K562 (cell line): ENCODE measurements around the gene TMEM184C. TPM values are rescaled to one million over a fixed set of nuclear protein-coding genes. Genes with fewer than 3 reads are reported as not detected.

Experiments used
- ATAC-seq: fragments of 200-7000 bp; cut with Tn5 transposase; 3 replicates; pipeline ENCODE4 v1.9.1; 2020; ENCODE audit warnings: moderate library complexity
- BruUV-seq: library from RNA; stranded (reverse); fragments of 400-500 nt; replicated peaks from 2 replicates; lab custom pipeline; 2021; lab: Mats Ljungman, UMichigan
- CTCF ChIA-PET: fragments of 300-600 bp; formaldehyde crosslinking; extraction: SDS; loops from one replicate; lab custom pipeline; 2021; ENCODE audit warnings: low intra/inter-chr PET ratio; lab: Yijun Ruan, JAX
- POLR2A ChIA-PET: fragments of 300-600, 350-650 bp; sonication (Branson Sonifier 250); formaldehyde crosslinking; extraction: SDS; loops from one replicate; lab custom pipeline; 2021; ENCODE audit warnings: antibody characterized with exemption, inconsistent platforms; lab: Yijun Ruan, JAX
- DNase-seq, 4 experiments: peaks; one replicate each; pipeline versions ENCODE4 v3.0.0 to v3.0.0-alpha.2; 2011 to 2018; ENCODE audit warnings: low spot score in 3 of 4, mixed read lengths in 3 of 4; ENCODE audit errors: extremely low read depth in 1 of 4
- FAIRE-seq: peaks from 2 replicates; lab custom pipeline; 2011; peaks lifted over from hg19 to GRCh38; lab: Jason Lieb, UNC
- H2AFZ ChIP-seq: 2 replicates; pipeline ENCODE4 v1.6.0; 2011; ENCODE audit warnings: low read depth, low read length, control low read depth, inconsistent platforms
- H3K27ac ChIP-seq: fragments of 200-600 bp; 3 replicates; pipeline ENCODE4 v1.8.0; 2011; ENCODE audit warnings: low read depth, mild to moderate bottlenecking, control low read depth, inconsistent platforms, low read length, moderate library complexity, mixed read lengths; ENCODE audit errors: extremely low read depth
- H3K27me3 ChIP-seq, 2 experiments: fragments of 300-600 bp in 1 of 2; 2 replicates in 1 of 2; 3 replicates in 1 of 2; pipeline versions ENCODE4 v1.6.0 to v1.8.0; 2011; ENCODE audit warnings: inconsistent platforms in 2 of 2, low read length in 2 of 2, mild to moderate bottlenecking in 1 of 2, mixed read lengths in 1 of 2, moderate library complexity in 1 of 2; ENCODE audit not compliant: control insufficient read depth in 2 of 2, insufficient read depth in 2 of 2
- H3K36me3 ChIP-seq: fragments of 300-600 bp; 3 replicates; pipeline ENCODE4 v1.8.0; 2011; ENCODE audit warnings: mild to moderate bottlenecking, low read length, inconsistent platforms; ENCODE audit not compliant: control insufficient read depth, insufficient read depth
- H3K4me1 ChIP-seq, 2 experiments: fragments of 200-600 bp in 1 of 2; replicated peaks in 1 of 2; 2 replicates in 1 of 2; 3 replicates in 1 of 2; pipeline versions ENCODE4 v1.5.1 to v1.8.0; 2011; ENCODE audit warnings: inconsistent platforms in 2 of 2, low read length in 2 of 2, mild to moderate bottlenecking in 1 of 2, mixed read lengths in 1 of 2, moderate library complexity in 1 of 2; ENCODE audit not compliant: control insufficient read depth in 2 of 2, insufficient read depth in 2 of 2
- H3K4me2 ChIP-seq: 2 replicates; pipeline ENCODE4 v1.6.1; 2011; ENCODE audit warnings: low read length, control low read depth, inconsistent platforms, mixed read lengths; ENCODE audit not compliant: insufficient read depth
- H3K4me3 ChIP-seq: fragments of 200-600 bp; sonication (generic), shearing (Covaris generic); 2 replicates; pipeline ENCODE4 v1.5.1; 2016; ENCODE audit warnings: control low read depth, inconsistent platforms
- H3K79me2 ChIP-seq: fragments of 200-600 bp; 3 replicates; pipeline ENCODE4 v1.8.0; 2011; ENCODE audit warnings: low read length, inconsistent platforms; ENCODE audit not compliant: control insufficient read depth, insufficient read depth
- H3K9ac ChIP-seq, 2 experiments: 2 replicates each; pipeline versions ENCODE4 v1.6.0 to v1.6.1; 2011; ENCODE audit warnings: low read depth in 2 of 2, low read length in 2 of 2, control low read depth in 1 of 2, inconsistent platforms in 1 of 2, mild to moderate bottlenecking in 1 of 2, mixed read lengths in 1 of 2; ENCODE audit not compliant: insufficient read depth in 1 of 2
- H3K9me1 ChIP-seq: one replicate; pipeline ENCODE4 v1.6.0; 2011; ENCODE audit warnings: inconsistent platforms, mild to moderate bottlenecking, low read length, moderate library complexity; ENCODE audit not compliant: control insufficient read depth, insufficient read depth
- H3K9me3 ChIP-seq: replicated peaks from 2 replicates; pipeline ENCODE4 v1.5.1; 2011; ENCODE audit warnings: low read depth, low read length, inconsistent platforms; ENCODE audit not compliant: control insufficient read depth, insufficient read depth
- H4K20me1 ChIP-seq: replicated peaks from 2 replicates; pipeline ENCODE4 v1.6.1; 2011; ENCODE audit warnings: low read length, inconsistent platforms, mixed read lengths; ENCODE audit not compliant: control insufficient read depth, insufficient read depth
- ETV1 ChIP-seq: fragments of 450-650 bp; conservative IDR thresholded peaks from 2 replicates; pipeline ENCODE4 v1.6.1; 2016; ENCODE audit warnings: missing genetic modification characterization, control low read depth, low read depth, missing compliant biosample characterization
- FOXK1 ChIP-seq: sonication (generic); formaldehyde crosslinking; IDR thresholded peaks from 2 replicates; pipeline ENCODE4 v1.8.0; 2022; ENCODE audit warnings: missing genetic modification reagents, mild to moderate bottlenecking, borderline replicate concordance
- HDGF ChIP-seq: fragments of 450-650 bp; IDR thresholded peaks from 2 replicates; pipeline ENCODE4 v1.6.1; 2016
- HOXB6 ChIP-seq: fragments of 250-450 bp; sonication (Bioruptor Pico); IDR thresholded peaks from 2 replicates; pipeline ENCODE4 v1.5.1; 2022; ENCODE audit warnings: mild to moderate bottlenecking, borderline replicate concordance
- KAT7 ChIP-seq: sonication (generic); formaldehyde crosslinking; IDR thresholded peaks from 2 replicates; pipeline ENCODE4 v1.8.0; 2022; ENCODE audit warnings: missing genetic modification reagents, mild to moderate bottlenecking, borderline replicate concordance
- TGIF2 ChIP-seq: sonication (generic); formaldehyde crosslinking; IDR thresholded peaks from 2 replicates; pipeline ENCODE4 v1.8.1; 2022; ENCODE audit warnings: mild to moderate bottlenecking, missing genetic modification reagents, moderate library complexity
- ZNF121 ChIP-seq: sonication (generic); formaldehyde crosslinking; conservative IDR thresholded peaks from 2 replicates; pipeline ENCODE4 v1.8.0; 2022; ENCODE audit warnings: missing genetic modification reagents
- ZNF197 ChIP-seq: fragments of 200-800 bp; sonication (Bioruptor generic); IDR thresholded peaks from 2 replicates; pipeline ENCODE4 v1.6.1; 2016; ENCODE audit warnings: low read depth, missing genetic modification characterization, missing compliant biosample characterization
- ZNF23 ChIP-seq: fragments of 250-450 bp; sonication (Bioruptor Pico); IDR thresholded peaks from 2 replicates; pipeline ENCODE4 v1.4.0; 2020; ENCODE audit warnings: mild to moderate bottlenecking
- WGBS: fragments of 100-300 bp; shearing (Covaris generic); methylation state at CpG from one replicate; pipeline ENCODE4 v1.1.6; 2016; ENCODE audit warnings: low coverage, mixed read lengths; ENCODE audit not compliant: insufficient coverage; ENCODE audit errors: missing lambda C conversion rate; 5-methylcytosine and 5-hydroxymethylcytosine counted together
- in situ Hi-C: fragments of 300-500 bp; cut with MboI; formaldehyde crosslinking; loops from 4 replicates; pipeline ENCODE4 v1.15.0; 2018; ENCODE audit warnings: inconsistent platforms, mixed read lengths
- intact Hi-C: fragments of 100-400 bp; cut with micrococcal nuclease; formaldehyde crosslinking; loops from 2 replicates; pipeline ENCODE4 v1.14.2; 2022
- polyA plus RNA-seq, 8 experiments: library from polyadenylated mRNA; depleted of rRNA in 4 of 8; stranded (reverse) in 5 of 8; unstranded in 3 of 8; fragments of >200 nt; fragmentation: Nextera tagmentation in 2 of 8; fragmentation: Illumina TruSeq in 1 of 8; extraction: Ambion mirVana in 2 of 8; extraction: Trizol in 1 of 8; gene quantifications; 2 replicates each; pipeline versions ENCODE4 v1.2.1 to v1.2.3, GENCODE V29; 2011 to 2014; ENCODE audit warnings: inconsistent platforms in 1 of 8, missing spikeins in 1 of 8
- total RNA-seq, 7 experiments: library from RNA; depleted of rRNA in 6 of 7; stranded (reverse); fragments of >200 nt in 6 of 7; fragmentation: Illumina TruSeq in 2 of 7; extraction: Trizol in 2 of 7; gene quantifications; 2 replicates each; pipeline versions ENCODE4 v1.2.1 to v1.2.3, GENCODE V29; 2011 to 2021; ENCODE audit warnings: low replicate concordance in 1 of 7
- TF ChIP-seq, protein P1 (sequence below): fragments of 450-650 bp; formaldehyde crosslinking; IDR thresholded peaks from 2 replicates; pipeline ENCODE4 v1.4.0; 2022; ENCODE audit warnings: missing genetic modification characterization
- TF ChIP-seq, protein P2 (sequence below): fragments of 450-650 bp; formaldehyde crosslinking; IDR thresholded peaks from 2 replicates; pipeline ENCODE4 v1.4.0; 2020; ENCODE audit warnings: mild to moderate bottlenecking

TMEM184C gene
- total and polyA plus RNA-seq, 9 of the 15 experiments (the other 6 are each of a cell fraction or from before 2014, with no cell fraction given) = 3.9 to 24.2 (median 18.2) TPM

GRCh38 chr4:147638365-147638764 is 21.2 kb downstream of the TMEM184C start:
- DNase-seq = no peak
- no peaks in the 10 kb centered on the region for H3K4me1 ChIP-seq
- H3K79me2 ChIP-seq = no peaks in the 10 kb centered on the region
- ChIA-PET CTCF (no interaction called here), POLR2A (no interaction called here)
- ATAC-seq = no peak
- H3K9ac ChIP-seq = no peak overlapping the region
- no peak overlapping the region for H3K4me2 ChIP-seq
- in situ Hi-C loops (no loop called here), intact Hi-C loops (no loop called here)
- no peaks in the 10 kb centered on the region for H4K20me1 ChIP-seq
- no peaks in the 10 kb centered on the region for H3K9me1 ChIP-seq
- H3K36me3 ChIP-seq = peaks cover 58% of the 10 kb centered on the region
- no peak overlapping the region for H2AFZ ChIP-seq
- no peak overlapping the region for H3K27ac ChIP-seq
- BruUV-seq = no TSS peak
- H3K27me3 ChIP-seq = no peaks in the 10 kb centered on the region
- 65% methylated on average over 1 of the region's 1 CpG for WGBS
- no peak overlapping the region for H3K4me3 ChIP-seq
- FAIRE-seq = no peak
- no peaks in the 10 kb centered on the region for H3K9me3 ChIP-seq
- TF ChIP-seq KAT7 (CRISPR knock-in tag) (no peak), HDGF (no peak), FOXK1 (CRISPR knock-in tag) (no peak), ZNF23 (CRISPR knock-in tag) (no peak), ZNF197 (no peak), ETV1 (tag) (no peak), ZNF121 (CRISPR knock-in tag) (no peak), TGIF2 (CRISPR knock-in tag) (no peak), HOXB6 (CRISPR knock-in tag) (no peak)
- TF ChIP-seq, protein P1, sequence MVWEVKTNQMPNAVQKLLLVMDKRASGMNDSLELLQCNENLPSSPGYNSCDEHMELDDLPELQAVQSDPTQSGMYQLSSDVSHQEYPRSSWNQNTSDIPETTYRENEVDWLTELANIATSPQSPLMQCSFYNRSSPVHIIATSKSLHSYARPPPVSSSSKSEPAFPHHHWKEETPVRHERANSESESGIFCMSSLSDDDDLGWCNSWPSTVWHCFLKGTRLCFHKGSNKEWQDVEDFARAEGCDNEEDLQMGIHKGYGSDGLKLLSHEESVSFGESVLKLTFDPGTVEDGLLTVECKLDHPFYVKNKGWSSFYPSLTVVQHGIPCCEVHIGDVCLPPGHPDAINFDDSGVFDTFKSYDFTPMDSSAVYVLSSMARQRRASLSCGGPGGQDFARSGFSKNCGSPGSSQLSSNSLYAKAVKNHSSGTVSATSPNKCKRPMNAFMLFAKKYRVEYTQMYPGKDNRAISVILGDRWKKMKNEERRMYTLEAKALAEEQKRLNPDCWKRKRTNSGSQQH (CRISPR knock-in tag) = no peak
- TF ChIP-seq, protein P2, sequence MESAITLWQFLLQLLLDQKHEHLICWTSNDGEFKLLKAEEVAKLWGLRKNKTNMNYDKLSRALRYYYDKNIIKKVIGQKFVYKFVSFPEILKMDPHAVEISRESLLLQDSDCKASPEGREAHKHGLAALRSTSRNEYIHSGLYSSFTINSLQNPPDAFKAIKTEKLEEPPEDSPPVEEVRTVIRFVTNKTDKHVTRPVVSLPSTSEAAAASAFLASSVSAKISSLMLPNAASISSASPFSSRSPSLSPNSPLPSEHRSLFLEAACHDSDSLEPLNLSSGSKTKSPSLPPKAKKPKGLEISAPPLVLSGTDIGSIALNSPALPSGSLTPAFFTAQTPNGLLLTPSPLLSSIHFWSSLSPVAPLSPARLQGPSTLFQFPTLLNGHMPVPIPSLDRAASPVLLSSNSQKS (CRISPR knock-in tag) = no peak
- TF ChIP-seq, all 486 proteins: peak for 0
